GM21529 (cell line): Measurements from ENCODE around the gene NOX5.
"Not testable (repeated sequence)": the region's sequence is repeated elsewhere in the genome, so short reads cannot be mapped to it uniquely, and the experiment has no call there.

Experiments
- ATAC-seq: cut with Tn5 transposase; IDR thresholded peaks from one replicate; pipeline ENCODE4 v1.9.1; 2021; ENCODE audit not compliant: unreplicated experiment

The NOX5 gene

DNA sequence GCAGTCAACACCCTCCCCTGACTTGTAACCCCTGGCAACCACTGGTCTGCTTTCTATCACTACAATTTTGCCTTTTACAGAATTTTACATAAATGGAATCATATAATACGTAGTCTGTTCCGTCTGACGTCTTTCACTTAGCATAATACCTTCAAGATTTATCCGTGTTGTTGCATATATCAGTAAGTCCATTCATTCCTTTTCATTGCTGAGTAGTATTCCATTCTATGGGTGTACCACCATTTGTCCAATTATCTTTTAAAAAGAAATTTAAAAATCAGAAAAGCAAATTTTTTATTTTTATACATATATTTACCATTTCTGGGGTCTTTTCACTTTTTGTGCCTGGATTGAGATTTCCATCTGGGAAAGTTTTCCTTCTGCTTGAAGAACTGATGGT, 35.5 kb downstream of the NOX5 start:
- ATAC-seq: no peak

DNA sequence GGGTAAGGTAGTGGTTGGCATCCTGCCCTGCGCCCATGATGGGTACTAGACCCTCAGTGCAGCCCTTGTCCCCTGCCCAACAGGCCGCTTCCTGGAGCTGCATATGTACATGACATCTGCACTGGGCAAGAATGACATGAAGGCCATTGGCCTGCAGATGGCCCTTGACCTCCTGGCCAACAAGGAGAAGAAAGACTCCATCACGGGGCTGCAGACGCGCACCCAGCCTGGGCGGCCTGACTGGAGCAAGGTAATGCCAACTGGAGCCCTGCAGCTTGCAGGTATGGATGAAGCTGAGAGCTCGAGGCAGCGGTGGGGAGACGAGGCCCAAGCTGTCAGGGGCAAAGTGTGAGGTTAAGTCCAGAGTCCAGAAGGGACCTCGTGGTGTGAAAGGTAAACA, 40.8 kb downstream of the NOX5 start:
- ATAC-seq: no peak

DNA sequence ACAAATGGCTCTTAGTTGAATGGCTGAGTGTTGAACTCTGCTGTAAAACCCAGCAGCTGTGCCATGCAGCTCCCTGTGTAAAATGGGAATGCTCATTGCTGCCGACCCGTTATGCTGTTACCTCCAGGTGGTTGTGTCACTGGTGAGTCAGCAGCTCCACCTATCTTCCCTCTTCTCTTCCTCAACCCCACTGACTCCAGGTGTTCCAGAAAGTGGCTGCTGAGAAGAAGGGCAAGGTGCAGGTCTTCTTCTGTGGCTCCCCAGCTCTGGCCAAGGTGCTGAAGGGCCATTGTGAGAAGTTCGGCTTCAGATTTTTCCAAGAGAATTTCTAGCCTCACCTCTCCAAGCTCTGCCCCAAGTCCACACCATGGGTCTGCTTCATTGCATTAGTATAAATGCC, 41.9 kb downstream of the NOX5 start:
- no peak for ATAC-seq

DNA sequence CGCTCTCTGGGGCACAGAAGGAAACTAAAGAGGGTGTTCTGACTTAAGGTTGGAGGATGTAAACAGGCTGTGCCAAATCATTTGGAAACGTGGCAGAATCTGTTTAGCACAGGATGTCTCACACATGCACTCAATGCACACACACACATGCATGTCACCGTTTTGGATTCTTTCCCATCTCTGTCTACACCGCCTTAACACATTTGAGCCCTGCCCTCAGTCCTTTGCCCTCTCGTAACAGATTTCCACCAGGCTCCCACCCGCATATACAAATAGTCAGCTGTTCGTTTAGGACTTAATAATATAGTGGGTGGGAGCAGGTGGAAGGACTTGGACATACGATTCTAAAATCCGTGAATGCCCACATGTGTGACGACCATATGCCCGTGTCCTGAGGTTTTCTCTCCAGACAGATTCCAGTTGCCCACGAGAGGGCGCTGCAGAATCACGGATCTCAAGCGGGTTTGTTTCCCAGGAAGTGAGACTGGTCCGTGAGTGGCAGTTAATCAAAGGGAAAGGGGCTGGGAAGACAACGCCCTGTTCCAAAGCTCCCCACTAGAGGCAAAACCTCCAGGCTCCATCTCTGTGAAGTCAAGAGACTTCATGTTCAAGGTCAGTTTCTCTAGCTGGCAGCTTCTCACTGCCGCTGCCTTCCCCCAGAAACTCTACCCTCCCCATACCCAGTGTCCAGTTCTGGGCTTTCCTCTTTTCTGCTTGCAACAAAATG, 44.5 kb downstream of the NOX5 start:
- no peak for ATAC-seq

DNA sequence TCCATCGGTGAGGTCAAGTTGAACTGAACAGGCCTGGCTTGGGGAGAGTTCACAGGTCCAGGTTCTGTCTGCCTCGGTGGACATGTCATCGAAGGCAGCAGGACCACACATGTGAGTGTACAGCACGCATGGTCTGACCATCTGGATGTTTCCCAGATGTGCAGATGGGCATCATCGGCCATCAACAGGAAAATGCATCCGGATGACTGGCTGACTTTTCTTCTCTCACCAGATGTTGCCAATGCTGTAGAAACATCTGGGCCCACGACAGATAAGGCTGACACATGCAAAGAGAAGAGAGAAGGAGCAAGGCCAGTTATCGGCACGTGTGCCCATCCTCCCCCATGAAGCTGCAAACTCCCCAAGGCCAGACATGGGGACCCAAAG, 45.1 kb downstream of the NOX5 start:
- ATAC-seq: no peak

DNA sequence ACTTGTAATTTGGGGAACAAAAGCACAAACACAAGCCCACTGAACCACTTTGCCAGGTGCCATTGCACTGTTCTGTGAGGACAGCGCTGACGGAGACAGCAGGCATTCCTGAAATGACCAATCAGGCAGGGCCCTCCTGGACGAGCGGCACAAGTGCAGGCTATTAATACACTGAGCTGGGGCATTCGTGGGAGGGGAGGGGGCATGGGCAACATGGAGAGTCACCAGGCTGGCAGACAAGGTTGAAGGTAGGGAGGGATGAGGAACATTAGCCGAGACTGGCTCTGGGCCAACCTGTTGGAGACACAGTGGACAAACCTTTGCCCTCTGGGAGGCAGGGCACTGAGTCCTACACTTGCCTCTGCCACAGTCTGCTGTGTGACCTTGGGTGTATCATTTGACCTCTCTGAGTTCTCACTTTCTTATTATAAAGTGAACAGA, 45.6 kb downstream of the NOX5 start:
- ATAC-seq: no peak

DNA sequence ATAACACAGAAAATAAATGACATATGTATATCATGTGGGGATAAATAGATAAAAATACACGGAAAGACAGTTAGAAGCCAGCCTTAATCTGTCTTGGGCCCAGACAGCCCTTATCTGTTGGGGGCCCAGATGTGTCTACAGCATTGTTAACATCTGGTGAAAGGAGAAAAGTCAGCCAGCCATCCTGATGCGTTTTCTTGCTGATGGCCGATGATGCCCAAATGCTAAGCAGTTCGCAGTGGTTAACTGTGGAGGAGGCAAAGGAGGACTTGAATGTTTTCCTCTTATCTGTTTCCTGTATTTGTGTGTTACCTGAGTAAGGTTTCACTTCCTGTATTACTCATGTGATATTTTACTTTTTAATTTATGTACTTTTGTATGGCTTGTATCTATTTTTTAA, 46.2 kb downstream of the NOX5 start:
- no peak for ATAC-seq

DNA sequence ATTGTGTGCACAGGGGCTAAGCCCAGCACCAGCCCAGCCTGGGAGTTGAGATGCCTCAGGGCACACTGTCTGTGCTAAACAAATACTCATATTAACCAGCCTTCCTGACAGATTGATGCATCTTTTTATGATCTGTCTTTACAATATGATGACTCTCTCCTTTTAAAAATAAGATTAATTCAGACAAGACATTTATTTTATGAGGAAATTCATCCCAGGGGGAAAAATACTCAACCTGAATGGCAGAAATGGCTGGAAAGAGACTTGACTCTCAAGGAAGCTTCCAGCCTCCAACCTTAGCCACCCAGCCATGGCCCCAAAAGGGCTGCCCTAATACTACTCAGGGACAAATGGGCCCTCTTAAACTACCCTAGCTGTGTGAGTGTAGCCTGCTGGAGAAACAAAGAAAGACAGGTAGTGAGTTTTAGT, 46.9 kb downstream of the NOX5 start:
- no peak for ATAC-seq

DNA sequence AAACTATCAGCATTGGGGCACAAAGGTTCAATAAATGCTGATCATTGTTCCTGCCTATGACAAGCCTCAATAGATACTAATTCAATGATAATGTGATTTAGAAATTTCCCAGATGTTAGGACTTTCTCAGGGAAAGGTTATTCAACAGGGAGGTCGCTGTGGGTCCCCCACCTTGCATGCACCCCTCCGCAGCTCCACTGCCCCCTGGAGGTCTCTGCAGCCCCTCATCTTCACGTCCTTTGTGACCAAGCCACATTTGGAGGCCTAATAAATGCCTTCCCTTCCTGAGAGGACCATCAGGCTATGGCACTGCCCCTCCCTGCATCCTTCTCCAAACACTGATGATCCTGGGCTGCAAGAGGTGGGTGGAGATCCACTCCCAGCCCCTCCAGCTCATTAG, 50.2 kb downstream of the NOX5 start:
- ATAC-seq: no peak

DNA sequence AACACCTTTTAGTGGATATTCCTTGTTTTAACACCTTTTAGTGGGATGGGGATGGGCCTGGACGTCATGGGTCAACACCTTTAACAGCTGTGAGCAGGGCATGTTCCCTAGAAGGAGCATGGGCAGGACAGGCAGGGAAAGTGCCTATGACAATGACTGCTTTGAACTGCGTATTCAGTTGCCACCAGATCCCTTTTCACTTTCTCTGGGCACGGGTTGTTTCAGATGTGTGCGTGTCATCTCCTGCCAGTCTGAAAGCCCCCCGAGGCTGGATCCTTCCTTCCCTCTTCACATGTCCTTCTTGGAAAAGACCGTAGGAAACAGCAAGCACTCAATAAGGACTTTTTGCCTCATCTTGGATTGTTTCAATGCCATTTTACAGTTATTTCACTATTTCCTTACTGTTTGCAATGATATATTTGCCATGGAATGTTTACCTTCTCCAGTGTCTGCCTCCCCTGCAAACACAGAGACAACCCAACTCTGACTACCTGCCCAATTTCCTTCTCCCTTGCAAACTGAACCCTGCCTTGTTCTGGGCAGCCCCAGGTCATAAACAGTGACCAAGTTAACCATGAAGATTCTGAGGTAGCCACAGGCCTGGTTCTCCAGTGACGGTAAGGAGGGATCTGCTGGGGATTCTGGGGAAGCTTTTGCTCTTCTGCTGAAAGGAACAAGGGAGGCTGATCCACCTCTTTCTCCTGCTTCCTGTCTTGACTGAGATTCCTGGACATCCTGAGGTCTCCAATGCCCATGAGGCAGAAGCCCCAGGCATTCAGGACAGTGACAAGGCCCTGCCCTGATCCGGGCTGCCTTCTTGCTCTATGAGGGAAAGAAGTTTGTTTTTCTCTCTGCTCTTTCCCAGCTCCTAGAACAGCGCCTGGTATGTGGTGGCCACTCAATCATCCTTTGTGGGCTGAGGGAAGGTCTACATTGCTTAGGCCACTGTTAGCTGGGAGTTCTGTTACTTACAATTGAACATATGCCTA, 51.8 kb downstream of the NOX5 start:
- no peak for ATAC-seq

DNA sequence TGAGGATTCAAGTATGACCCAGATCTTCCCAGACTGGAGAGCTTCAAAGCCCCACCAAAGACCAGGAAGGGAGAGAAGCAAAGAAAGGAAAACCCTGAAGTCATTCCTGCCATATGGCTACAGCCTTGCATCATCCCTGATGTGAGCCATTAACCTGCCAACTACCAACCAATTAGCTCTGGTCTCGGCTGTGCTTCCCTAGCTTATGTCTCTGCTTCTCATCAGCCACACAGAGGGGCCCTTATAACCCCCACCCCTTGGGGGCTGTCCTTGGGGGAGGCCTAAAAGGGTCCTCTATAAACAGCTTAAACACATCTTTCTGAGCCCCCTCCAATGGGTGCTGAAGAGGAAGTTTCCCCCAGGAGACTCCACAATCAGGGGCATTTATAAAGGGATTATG, 52.8 kb downstream of the NOX5 start:
- ATAC-seq: no peak

DNA sequence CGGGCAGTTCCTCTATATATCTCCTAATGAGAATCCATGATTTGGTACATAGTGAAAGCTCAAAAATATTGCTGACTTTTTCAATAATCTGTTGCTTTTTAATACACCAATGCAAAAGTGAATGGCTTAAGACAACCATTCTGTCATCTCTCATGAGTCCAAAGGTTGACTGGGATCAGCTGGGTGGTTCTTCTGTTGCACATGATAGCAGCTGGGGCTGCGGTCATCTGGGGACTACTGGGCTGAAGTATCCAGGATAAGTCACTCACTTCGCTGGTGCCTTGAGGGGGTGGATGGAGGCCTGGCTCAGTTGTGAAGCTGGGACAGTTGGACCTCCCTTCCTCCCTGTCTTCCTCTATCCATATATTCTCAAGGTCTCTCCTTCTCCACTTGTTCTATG, 53.7 kb downstream of the NOX5 start:
- ATAC-seq: no peak

DNA sequence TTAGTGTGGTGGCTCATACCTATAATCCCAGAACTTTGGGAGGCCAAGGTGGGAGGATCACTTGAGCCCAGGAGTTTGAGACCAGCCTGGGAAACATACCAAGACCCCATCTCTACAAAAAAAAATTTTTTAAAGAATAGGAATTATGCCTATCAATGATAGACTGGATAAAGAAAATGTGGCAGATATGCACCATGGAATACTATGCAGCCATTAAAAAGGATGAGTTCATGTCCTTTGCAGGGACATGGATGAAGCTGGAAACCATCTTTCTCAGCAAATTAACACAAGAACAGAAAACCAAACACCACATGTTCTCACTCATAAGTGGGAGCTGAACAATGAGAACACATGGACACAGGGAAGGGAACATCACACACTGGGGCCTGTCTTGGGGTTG, 54.8 kb downstream of the NOX5 start:
- ATAC-seq: not testable (repeated sequence)

DNA sequence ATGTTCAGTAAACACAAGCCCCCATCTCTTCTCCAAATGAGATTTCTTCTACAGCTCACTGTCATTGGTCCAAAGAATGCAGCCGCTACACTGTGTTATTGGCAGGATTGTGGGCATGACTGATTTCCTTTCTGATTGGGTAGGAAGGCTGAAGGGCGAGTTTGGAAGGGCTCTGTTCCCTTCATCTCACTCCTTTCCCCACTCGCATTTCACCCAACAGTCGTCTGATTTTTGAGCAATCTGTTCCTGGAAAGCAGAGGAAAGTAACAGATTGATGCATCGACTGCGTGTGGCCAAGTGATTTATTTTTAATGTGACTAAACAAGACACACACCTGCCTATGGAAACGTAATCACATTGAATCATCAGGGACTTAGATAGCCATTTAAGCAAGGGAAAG, 55.5 kb downstream of the NOX5 start:
- ATAC-seq: no peak

DNA sequence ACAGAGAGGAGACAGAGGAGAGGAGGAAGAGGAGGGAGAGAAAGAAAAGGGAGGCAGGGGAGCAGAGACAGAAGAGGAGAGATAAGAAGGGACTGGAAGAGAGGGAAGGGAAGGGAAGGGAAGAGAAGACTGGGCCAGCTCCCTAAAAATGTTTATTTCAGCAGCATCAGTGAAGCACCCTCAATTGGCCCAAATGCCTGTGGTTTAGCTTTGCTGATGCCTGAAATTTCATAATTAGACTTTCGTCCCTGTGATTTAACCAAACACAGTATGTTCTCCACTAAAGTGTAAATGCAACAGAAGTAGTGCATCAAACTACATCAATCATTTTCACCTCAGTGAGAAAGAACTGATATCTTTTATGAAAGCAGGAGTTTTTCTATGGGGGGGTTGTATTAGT, 55.9 kb downstream of the NOX5 start:
- ATAC-seq: no peak

DNA sequence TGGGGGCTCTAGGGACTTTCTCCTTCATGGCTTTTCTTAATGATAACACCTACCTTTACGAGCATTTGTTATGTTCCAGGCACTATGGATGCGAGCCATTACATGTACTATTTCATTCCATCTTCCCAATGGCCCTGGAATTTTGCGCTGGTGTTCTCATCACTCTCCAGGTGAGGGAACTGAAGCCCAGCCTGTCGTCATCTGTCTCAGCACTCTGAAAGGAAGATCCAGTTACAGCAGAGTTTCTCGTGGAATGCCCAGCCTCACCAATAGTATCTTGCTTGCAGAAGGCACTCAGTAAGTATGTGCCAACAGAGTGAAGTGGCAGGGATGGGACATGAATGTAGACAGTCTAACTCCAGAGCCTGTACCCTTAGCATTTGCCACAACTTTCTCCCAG, 56.8 kb downstream of the NOX5 start:
- no peak for ATAC-seq

DNA sequence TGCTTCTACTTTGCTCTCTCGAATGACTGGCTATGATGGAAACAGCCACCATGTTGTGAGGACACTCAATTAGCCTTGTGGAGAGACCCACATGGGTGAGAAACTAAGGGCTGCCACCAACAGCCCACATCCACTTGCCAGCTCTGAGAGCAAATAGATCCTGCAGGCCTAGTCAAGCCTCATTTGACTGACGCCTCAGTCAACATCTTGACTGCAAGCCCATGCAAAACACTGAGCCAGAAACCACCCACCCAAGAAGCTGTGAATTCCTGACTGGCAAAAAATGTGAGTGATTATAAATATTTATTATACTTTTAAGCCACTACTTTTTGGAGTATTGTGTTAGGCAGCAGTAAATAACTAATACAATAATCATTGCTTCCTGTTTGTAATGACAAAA, 58.4 kb downstream of the NOX5 start:
- no peak for ATAC-seq

DNA sequence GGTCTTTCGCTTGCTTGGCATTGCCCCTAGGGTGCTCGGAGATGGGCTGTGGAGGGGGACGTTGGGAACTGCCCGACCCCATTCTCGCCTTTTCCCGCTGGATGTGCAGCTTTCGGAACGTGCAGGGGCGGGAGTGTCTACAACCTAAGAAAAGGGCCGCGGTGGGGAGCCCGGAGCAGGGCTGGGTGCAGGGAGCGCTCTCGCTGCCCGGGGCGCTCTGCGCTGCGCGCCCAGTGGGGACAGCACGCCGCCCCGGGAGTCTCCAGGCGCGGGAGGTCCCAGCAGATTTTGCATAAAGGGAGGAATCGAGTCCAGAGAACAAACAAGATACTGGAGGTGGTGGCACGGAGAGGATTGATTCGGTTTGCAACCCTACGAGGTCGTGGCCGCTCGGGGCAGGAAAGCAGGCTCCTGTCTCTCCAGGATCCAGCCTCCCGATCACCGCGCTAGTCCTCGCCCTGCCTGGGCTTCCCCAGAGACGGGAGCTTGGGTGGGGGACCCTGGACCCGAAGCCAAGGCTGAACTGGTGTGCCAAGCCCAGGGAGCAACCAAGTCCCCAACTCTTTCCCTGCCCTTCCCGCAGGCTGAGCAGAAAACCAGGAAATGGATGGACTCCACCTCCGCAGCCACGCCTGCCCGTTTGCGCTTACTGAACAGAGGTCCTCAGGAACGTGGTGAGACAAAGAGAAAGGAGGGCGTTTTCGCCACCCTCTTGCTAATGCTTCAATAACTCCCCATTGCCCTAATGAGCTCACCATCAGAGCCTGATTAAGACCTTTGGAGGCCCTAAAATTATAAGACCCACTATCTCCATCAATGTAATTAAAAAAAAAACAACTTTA, 59.7 kb downstream of the NOX5 start:
- ATAC-seq: no peak

DNA sequence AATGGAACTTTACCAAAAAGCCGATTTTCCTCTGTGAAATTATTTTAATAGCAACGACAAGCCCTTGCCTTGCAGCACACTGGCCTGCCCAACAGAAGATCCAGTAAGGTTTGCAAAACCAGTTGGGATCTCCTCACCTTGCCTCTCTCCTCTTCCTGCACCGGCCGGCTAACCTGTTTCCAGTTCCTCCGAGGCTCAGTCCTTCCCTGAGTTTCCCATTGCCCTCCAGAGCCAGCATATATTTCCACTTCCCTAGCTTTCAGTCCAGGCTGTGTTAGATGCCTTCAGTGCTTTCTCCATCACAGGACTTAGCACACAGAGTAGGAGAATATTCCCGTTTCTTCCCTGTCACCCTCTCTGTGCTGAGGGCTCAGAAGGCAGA, 60.3 kb downstream of the NOX5 start:
- no peak for ATAC-seq

DNA sequence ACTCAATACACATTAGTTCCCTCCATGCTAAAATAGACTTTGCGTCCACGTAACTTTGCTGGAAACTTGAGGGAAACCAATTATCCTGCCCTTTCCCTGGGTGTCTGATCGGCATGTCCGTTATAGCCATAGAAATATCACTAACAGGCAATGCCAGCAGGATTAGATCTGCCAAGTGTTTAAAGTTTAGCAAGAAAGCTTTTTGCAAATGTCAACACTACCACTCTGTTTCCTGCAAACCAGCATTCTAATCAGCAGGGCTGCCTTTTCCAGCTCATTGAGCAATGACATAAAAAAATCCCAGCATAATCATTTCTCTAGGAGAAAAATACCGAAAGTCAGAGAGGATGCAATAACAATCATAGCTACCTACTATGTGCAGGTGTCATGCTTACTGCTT, 60.9 kb downstream of the NOX5 start:
- ATAC-seq: no peak

DNA sequence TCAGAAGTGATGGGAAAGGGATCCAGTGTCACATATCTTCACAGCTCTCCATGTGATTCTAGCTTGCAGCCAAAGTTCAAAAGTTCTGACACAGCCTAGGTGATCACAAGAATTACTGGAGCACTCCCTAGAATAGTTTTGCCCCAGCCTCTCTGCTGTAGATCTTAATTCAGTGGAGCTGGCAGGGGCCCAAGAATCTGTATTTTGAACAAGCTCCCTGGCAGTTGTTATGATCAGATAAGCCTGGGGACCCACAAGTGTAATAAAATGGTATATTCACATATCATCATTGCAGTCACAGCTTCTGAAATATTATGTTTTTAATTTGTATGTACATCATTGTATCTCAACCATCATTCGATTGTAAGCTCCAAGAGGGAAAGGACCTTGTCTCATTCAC, 62.3 kb downstream of the NOX5 start:
- ATAC-seq: no peak
